Calu3 (cell line): ENCODE measurements around the gene ELP6. TPM values are rescaled to one million over a fixed set of nuclear protein-coding genes. Genes with fewer than 3 reads are reported as not detected.

ENCODE experiments used
- BruUV-seq: library from RNA; stranded (reverse); fragments of 400-500 nt; replicated peaks from 2 replicates; lab custom pipeline; 2021; lab: Mats Ljungman, UMichigan
- CTCF ChIA-PET: fragments of 300-600 bp; sonication (Branson Sonifier 250); formaldehyde crosslinking; loops from one replicate; lab custom pipeline; 2022; ENCODE audit warnings: antibody characterized with exemption; lab: Charles Lee
- DNase-seq: peaks from one replicate; pipeline ENCODE4 v3.0.0; 2022
- H3K27ac Mint-ChIP-seq: one replicate; pipeline ENCODE4 v1.8.0; 2022; ENCODE audit warnings: mixed read lengths; ENCODE audit not compliant: unreplicated experiment
- H3K27me3 Mint-ChIP-seq: one replicate; pipeline ENCODE4 v1.8.0; 2022; ENCODE audit warnings: mixed read lengths; ENCODE audit not compliant: unreplicated experiment
- H3K36me3 Mint-ChIP-seq: one replicate; pipeline ENCODE4 v1.8.0; 2022; ENCODE audit warnings: mild to moderate bottlenecking, moderate library complexity, mixed read lengths; ENCODE audit not compliant: insufficient read depth, unreplicated experiment
- H3K4me1 Mint-ChIP-seq: one replicate; pipeline ENCODE4 v1.8.0; 2022; ENCODE audit warnings: mild to moderate bottlenecking, low read depth, mixed read lengths; ENCODE audit not compliant: unreplicated experiment
- H3K4me3 Mint-ChIP-seq: one replicate; pipeline ENCODE4 v1.8.0; 2022; ENCODE audit warnings: mild to moderate bottlenecking, low read depth, moderate library complexity, mixed read lengths; ENCODE audit not compliant: unreplicated experiment
- H3K9me3 Mint-ChIP-seq: one replicate; pipeline ENCODE4 v1.8.0; 2022; ENCODE audit warnings: low read depth, mixed read lengths; ENCODE audit not compliant: unreplicated experiment
- intact Hi-C: fragments of 100-400 bp; cut with micrococcal nuclease; formaldehyde crosslinking; loops from one replicate; pipeline ENCODE4 v1.10.0; 2022; ENCODE audit not compliant: unreplicated experiment
- total RNA-seq: library from RNA; stranded (reverse); gene quantifications from 2 replicates; pipeline ENCODE4 v1.2.3, GENCODE V29; 2022
- TF ChIP-seq, protein P1 (sequence below): fragments of 200-600 bp; IDR thresholded peaks from one replicate; pipeline ENCODE4 v1.8.0; 2022; ENCODE audit warnings: antibody characterized with exemption; ENCODE audit not compliant: unreplicated experiment

The ELP6 gene
- total RNA-seq, 1 experiment from 2014 or later: 23.6 TPM

- no TSS peak for BruUV-seq
- Mint-ChIP-seq H3K9me3 (no peaks in the 10 kb centered on the region), H3K27me3 (peaks cover 13% of the 10 kb centered on the region), H3K4me3 (no peak overlapping the region), H3K27ac (no peak overlapping the region), H3K4me1 (no peaks in the 10 kb centered on the region), H3K36me3 (no peaks in the 10 kb centered on the region)
- TF ChIP-seq, protein P1, sequence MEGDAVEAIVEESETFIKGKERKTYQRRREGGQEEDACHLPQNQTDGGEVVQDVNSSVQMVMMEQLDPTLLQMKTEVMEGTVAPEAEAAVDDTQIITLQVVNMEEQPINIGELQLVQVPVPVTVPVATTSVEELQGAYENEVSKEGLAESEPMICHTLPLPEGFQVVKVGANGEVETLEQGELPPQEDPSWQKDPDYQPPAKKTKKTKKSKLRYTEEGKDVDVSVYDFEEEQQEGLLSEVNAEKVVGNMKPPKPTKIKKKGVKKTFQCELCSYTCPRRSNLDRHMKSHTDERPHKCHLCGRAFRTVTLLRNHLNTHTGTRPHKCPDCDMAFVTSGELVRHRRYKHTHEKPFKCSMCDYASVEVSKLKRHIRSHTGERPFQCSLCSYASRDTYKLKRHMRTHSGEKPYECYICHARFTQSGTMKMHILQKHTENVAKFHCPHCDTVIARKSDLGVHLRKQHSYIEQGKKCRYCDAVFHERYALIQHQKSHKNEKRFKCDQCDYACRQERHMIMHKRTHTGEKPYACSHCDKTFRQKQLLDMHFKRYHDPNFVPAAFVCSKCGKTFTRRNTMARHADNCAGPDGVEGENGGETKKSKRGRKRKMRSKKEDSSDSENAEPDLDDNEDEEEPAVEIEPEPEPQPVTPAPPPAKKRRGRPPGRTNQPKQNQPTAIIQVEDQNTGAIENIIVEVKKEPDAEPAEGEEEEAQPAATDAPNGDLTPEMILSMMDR: no peak
- intact Hi-C loops: no loop called here
- CTCF ChIA-PET: no interaction called here
- DNase-seq: no peak
Observed at GRCh38 chr3:47542471-47543173, 29.1 kb upstream of the ELP6 start.

DNA sequence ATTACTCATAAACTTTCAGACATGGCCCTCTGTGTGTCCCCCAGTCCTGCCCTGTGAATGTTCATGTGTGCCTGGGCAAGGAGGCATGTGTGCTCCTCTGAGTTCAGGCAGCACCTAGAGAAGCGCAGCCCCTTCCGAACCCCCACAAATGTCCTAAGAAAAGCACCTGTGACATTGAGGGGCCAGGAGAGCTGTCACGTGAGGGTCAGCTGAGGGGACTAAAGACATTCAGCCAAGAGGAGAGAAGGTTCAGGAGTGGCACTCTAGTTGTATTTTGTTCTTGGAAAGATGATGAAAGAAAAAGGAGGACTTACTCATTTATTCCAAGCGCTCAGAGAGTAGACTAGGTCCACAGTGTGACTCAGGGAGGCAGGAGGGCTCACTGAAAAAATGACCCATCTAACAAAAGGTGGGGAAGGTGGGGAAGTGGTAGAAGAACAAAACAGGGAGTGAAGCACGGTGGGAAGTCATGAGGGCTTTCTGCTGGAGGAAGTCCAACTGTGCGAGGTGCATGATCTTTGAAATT, 28.1 kb upstream of the ELP6 start:
- CTCF ChIA-PET: interaction anchor here (0.5 to 0.6 kb wide), 2 partner anchors 10 to 130 kb away, joined by 4 read pairs; no protein-coding TSS in a partner anchor
- TF ChIP-seq, protein P1: no peak
- H3K4me1 Mint-ChIP-seq: no peaks in the 10 kb centered on the region
- no peak for DNase-seq
- H3K9me3 Mint-ChIP-seq: no peaks in the 10 kb centered on the region
- no peak overlapping the region for H3K27ac Mint-ChIP-seq
- no peak overlapping the region for H3K4me3 Mint-ChIP-seq
- no TSS peak for BruUV-seq
- intact Hi-C loops: no loop called here
- H3K27me3 Mint-ChIP-seq: peaks cover 13% of the 10 kb centered on the region
- H3K36me3 Mint-ChIP-seq: peaks cover 3% of the 10 kb centered on the region

GRCh38 chr3:47540281-47540680, 26.8 kb upstream of the ELP6 start:
- no peaks in the 10 kb centered on the region for H3K4me1 Mint-ChIP-seq
- no TSS peak for BruUV-seq
- H3K27me3 Mint-ChIP-seq: peaks cover 19% of the 10 kb centered on the region
- DNase-seq: no peak
- no peak overlapping the region for H3K27ac Mint-ChIP-seq
- CTCF ChIA-PET: interaction anchor here (0.7 kb wide), 2 partner anchors 29 to 30 kb away, joined by 5 read pairs; no protein-coding TSS in a partner anchor
- intact Hi-C loops: no loop called here
- TF ChIP-seq, protein P1: no peak
- no peaks in the 10 kb centered on the region for H3K9me3 Mint-ChIP-seq
- peaks cover 3% of the 10 kb centered on the region for H3K36me3 Mint-ChIP-seq
- H3K4me3 Mint-ChIP-seq: no peak overlapping the region

DNA sequence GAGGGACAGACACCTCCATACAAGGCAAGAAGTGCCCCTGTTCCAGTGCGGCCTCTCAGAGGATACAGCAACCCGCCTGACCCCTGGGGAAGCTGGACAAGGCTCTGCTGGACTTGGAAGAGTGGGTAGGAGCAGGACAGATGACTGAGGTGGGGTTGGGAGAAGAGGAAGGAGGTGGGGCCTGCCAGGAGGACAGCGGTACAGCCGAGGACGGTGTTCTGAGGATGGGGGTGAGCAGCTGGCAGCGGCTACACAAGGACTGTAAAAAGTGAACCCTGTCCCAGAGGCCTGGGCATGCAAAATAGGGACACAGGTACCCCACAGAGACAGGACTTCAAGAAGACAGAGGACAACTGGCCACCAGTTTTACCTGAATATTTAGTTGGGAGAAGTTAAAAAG, 23.5 kb upstream of the ELP6 start:
- TF ChIP-seq, protein P1: no peak
- no peak for DNase-seq
- BruUV-seq: no TSS peak
- Mint-ChIP-seq H3K27ac (no peak overlapping the region), H3K4me1 (no peaks in the 10 kb centered on the region), H3K27me3 (peaks cover 25% of the 10 kb centered on the region), H3K36me3 (peaks cover 3% of the 10 kb centered on the region), H3K9me3 (no peaks in the 10 kb centered on the region), H3K4me3 (no peak overlapping the region)
- CTCF ChIA-PET: no interaction called here
- intact Hi-C loops: no loop called here
